22Rv1 (cell line): ENCODE measurements around the gene CRYBG2.

Experiments
- ZFX ChIP-seq: fragments of 450-650 bp; IDR thresholded peaks from 2 replicates; pipeline ENCODE4 v1.6.1; 2017; ENCODE audit warnings: antibody characterized with exemption, borderline replicate concordance
- TF ChIP-seq, protein P1 (sequence below): fragments of 450-650 bp; IDR thresholded peaks from 2 replicates; pipeline ENCODE4 v1.5.1; 2017; ENCODE audit warnings: mild to moderate bottlenecking

- no peak for TF ChIP-seq ZFX
- TF ChIP-seq, protein P1, sequence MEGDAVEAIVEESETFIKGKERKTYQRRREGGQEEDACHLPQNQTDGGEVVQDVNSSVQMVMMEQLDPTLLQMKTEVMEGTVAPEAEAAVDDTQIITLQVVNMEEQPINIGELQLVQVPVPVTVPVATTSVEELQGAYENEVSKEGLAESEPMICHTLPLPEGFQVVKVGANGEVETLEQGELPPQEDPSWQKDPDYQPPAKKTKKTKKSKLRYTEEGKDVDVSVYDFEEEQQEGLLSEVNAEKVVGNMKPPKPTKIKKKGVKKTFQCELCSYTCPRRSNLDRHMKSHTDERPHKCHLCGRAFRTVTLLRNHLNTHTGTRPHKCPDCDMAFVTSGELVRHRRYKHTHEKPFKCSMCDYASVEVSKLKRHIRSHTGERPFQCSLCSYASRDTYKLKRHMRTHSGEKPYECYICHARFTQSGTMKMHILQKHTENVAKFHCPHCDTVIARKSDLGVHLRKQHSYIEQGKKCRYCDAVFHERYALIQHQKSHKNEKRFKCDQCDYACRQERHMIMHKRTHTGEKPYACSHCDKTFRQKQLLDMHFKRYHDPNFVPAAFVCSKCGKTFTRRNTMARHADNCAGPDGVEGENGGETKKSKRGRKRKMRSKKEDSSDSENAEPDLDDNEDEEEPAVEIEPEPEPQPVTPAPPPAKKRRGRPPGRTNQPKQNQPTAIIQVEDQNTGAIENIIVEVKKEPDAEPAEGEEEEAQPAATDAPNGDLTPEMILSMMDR, result no peak
Measured at GRCh38 chr1:26330276-26330675, 23.7 kb downstream of the CRYBG2 start.
